ENCODE results near the gene CAPG.

The CAPG gene

GRCh38 chr2:85438201-85439024 lies 28.2 kb upstream of the CAPG start:
- no peak for DNase-seq

GRCh38 chr2:85437488-85438200 lies 27.5 kb upstream of the CAPG start:
- peak; percentile 84 for DNase-seq

GRCh38 chr2:85436836-85437487 lies 26.8 kb upstream of the CAPG start:
- DNase-seq = no peak

- no peak for DNase-seq
These were observed 26.0 kb upstream of the CAPG start for GRCh38 chr2:85435981-85436835.

- DNase-seq = no peak
These were observed 25.2 kb upstream of the CAPG start for GRCh38 chr2:85435220-85435958.

GRCh38 chr2:85434696-85435095 lies 24.5 kb upstream of the CAPG start:
- no peak for DNase-seq

GRCh38 chr2:85433511-85434089 lies 23.4 kb upstream of the CAPG start:
- DNase-seq = peak; percentile 61

- DNase-seq = no peak
These were observed 21.5 kb upstream of the CAPG start for GRCh38 chr2:85431570-85432205.

GRCh38 chr2:85430752-85431569 lies 20.8 kb upstream of the CAPG start:
- DNase-seq = no peak

- DNase-seq = no peak
These were observed 19.7 kb upstream of the CAPG start for GRCh38 chr2:85429924-85430289.

GRCh38 chr2:85429213-85429923 lies 19.2 kb upstream of the CAPG start:
- no peak for DNase-seq

GRCh38 chr2:85428343-85428881 lies 18.2 kb upstream of the CAPG start:
- no peak for DNase-seq

GRCh38 chr2:85427300-85427835 lies 17.2 kb upstream of the CAPG start:
- DNase-seq = no peak

- DNase-seq = no peak
These were observed 15.4 kb upstream of the CAPG start for GRCh38 chr2:85425588-85425987.

GRCh38 chr2:85423525-85423924 lies 13.4 kb upstream of the CAPG start:
- DNase-seq = peak; percentile 70

- no peak for DNase-seq
These were observed 11.9 kb upstream of the CAPG start for GRCh38 chr2:85422072-85422457.

- no peak for DNase-seq
These were observed 11.3 kb upstream of the CAPG start for GRCh38 chr2:85421260-85422071.

Data from RPMI8226 (cell line).